Neural progenitor cell (in vitro differentiated cells): ENCODE data around the gene IFNAR1.

Source experiments
- CTCF ChIP-seq: fragments of 200-600 bp; sonication (generic); IDR thresholded peaks from 2 replicates; pipeline ENCODE4 v1.5.1; 2017; ENCODE audit warnings: antibody characterized with exemption, mild to moderate bottlenecking
- EZH2 ChIP-seq: fragments of 200-600 bp; sonication (generic); IDR thresholded peaks from 2 replicates; pipeline ENCODE4 v1.6.1; 2017; ENCODE audit warnings: antibody characterized with exemption, mild to moderate bottlenecking, moderate library complexity
- EZH2phosphoT487 ChIP-seq: fragments of 200-600 bp; sonication (generic); IDR thresholded peaks from 2 replicates; pipeline ENCODE4 v1.6.1; 2017; ENCODE audit warnings: antibody characterized with exemption

- no peak for TF ChIP-seq CTCF
- TF ChIP-seq EZH2phosphoT487, result no peak
- TF ChIP-seq EZH2, result no peak
These were observed 33.1 kb upstream of the IFNAR1 start for GRCh38 chr21:33291686-33292085.
